Muscle layer of duodenum (tissue), 2 donors: ENCODE results near the gene PDE8B.

ENCODE experiments used
- H3K27ac ChIP-seq: one replicate; pipeline ENCODE4 v1.7.0; 2013; ENCODE audit warnings: mild to moderate bottlenecking, low read length
- H3K27me3 ChIP-seq: one replicate; pipeline ENCODE4 v1.7.0; 2013; ENCODE audit warnings: low read depth, mild to moderate bottlenecking, control low read depth, low read length
- H3K36me3 ChIP-seq, 2 donors: one replicate each; pipeline ENCODE4 v1.7.0; 2013; ENCODE audit warnings: low read length in 2 of 2, control low read depth in 1 of 2, mild to moderate bottlenecking in 1 of 2; ENCODE audit not compliant: insufficient read depth in 2 of 2, control insufficient read depth in 1 of 2
- H3K4me1 ChIP-seq, 2 donors: one replicate each; pipeline ENCODE4 v1.7.0; 2013; ENCODE audit warnings: low read length in 2 of 2, mild to moderate bottlenecking in 2 of 2, control low read depth in 1 of 2, moderate library complexity in 1 of 2; ENCODE audit not compliant: insufficient read depth in 2 of 2, control insufficient read depth in 1 of 2
- H3K4me3 ChIP-seq, 2 donors: one replicate each; pipeline ENCODE4 v1.7.0; 2013; ENCODE audit warnings: low read length in 2 of 2, low read depth in 1 of 2, mild to moderate bottlenecking in 1 of 2
- H3K9me3 ChIP-seq, 2 donors: one replicate each; pipeline ENCODE4 v1.7.0; 2013; ENCODE audit warnings: low read length in 2 of 2, control low read depth in 1 of 2, mild to moderate bottlenecking in 1 of 2; ENCODE audit not compliant: control insufficient read depth in 1 of 2
- donor health status: healthy.

PDE8B gene

GRCh38 chr5:77311214-77311571 is 100.7 kb downstream of the PDE8B start:
- H3K36me3 ChIP-seq: no peaks in the 10 kb centered on the region

GRCh38 chr5:77312413-77312812 is 101.9 kb downstream of the PDE8B start:
- peaks cover 0 to 9% of the 10 kb centered on the region in 2 donors for H3K4me1 ChIP-seq
- no peaks in the 10 kb centered on the region for H3K27me3 ChIP-seq
- no peaks in the 10 kb centered on the region for H3K9me3 ChIP-seq
- H3K27ac ChIP-seq: no peak overlapping the region
- H3K36me3 ChIP-seq: no peaks in the 10 kb centered on the region
- H3K4me3 ChIP-seq: no peak overlapping the region

More at GRCh38 chr5:77311214-77311571, 100.7 kb downstream of the PDE8B start:
- Histone ChIP-seq H3K4me1 (peaks cover 0 to 21% of the 10 kb centered on the region in 2 donors), H3K27ac (no peak overlapping the region), H3K9me3 (no peaks in the 10 kb centered on the region), H3K4me3 (no peak overlapping the region), H3K27me3 (no peaks in the 10 kb centered on the region)

GRCh38 chr5:77316871-77317661 is 106.6 kb downstream of the PDE8B start:
- Histone ChIP-seq H3K27me3 (no peaks in the 10 kb centered on the region), H3K4me3 (no peak overlapping the region), H3K27ac (no peak overlapping the region), H3K9me3 (no peaks in the 10 kb centered on the region), H3K36me3 (no peaks in the 10 kb centered on the region), H3K4me1 (no peaks in the 10 kb centered on the region)

GRCh38 chr5:77318060-77318459 is 107.6 kb downstream of the PDE8B start:
- Histone ChIP-seq H3K27me3 (no peaks in the 10 kb centered on the region), H3K9me3 (no peaks in the 10 kb centered on the region), H3K27ac (no peak overlapping the region), H3K4me3 (no peak overlapping the region), H3K36me3 (no peaks in the 10 kb centered on the region), H3K4me1 (no peaks in the 10 kb centered on the region)

GRCh38 chr5:77319117-77319804 is 108.8 kb downstream of the PDE8B start:
- Histone ChIP-seq H3K27me3 (no peaks in the 10 kb centered on the region), H3K27ac (no peak overlapping the region), H3K4me3 (no peak overlapping the region), H3K36me3 (no peaks in the 10 kb centered on the region), H3K9me3 (no peaks in the 10 kb centered on the region), H3K4me1 (no peaks in the 10 kb centered on the region)

GRCh38 chr5:77321793-77322394 is 111.4 kb downstream of the PDE8B start:
- Histone ChIP-seq H3K4me1 (peaks cover 0 to 11% of the 10 kb centered on the region in 2 donors), H3K4me3 (no peak overlapping the region), H3K27me3 (no peaks in the 10 kb centered on the region), H3K36me3 (no peaks in the 10 kb centered on the region), H3K27ac (no peak overlapping the region), H3K9me3 (no peaks in the 10 kb centered on the region)

GRCh38 chr5:77322406-77322805 is 111.9 kb downstream of the PDE8B start:
- H3K27ac ChIP-seq: no peak overlapping the region
- no peaks in the 10 kb centered on the region for H3K36me3 ChIP-seq
- H3K9me3 ChIP-seq: no peaks in the 10 kb centered on the region
- no peaks in the 10 kb centered on the region for H3K27me3 ChIP-seq
- H3K4me3 ChIP-seq: no peak overlapping the region
- peaks cover 0 to 11% of the 10 kb centered on the region in 2 donors for H3K4me1 ChIP-seq

GRCh38 chr5:77325921-77326541 is 115.6 kb downstream of the PDE8B start:
- no peaks in the 10 kb centered on the region for H3K9me3 ChIP-seq
- H3K27ac ChIP-seq: no peak overlapping the region
- no peak overlapping the region for H3K4me3 ChIP-seq
- peaks cover 0 to 11% of the 10 kb centered on the region in 2 donors for H3K4me1 ChIP-seq
- H3K36me3 ChIP-seq: no peaks in the 10 kb centered on the region
- no peaks in the 10 kb centered on the region for H3K27me3 ChIP-seq

GRCh38 chr5:77326986-77327734 is 116.7 kb downstream of the PDE8B start:
- H3K27me3 ChIP-seq: no peaks in the 10 kb centered on the region
- H3K4me3 ChIP-seq: no peak overlapping the region
- no peaks in the 10 kb centered on the region for H3K36me3 ChIP-seq
- no peak overlapping the region for H3K27ac ChIP-seq
- no peaks in the 10 kb centered on the region for H3K9me3 ChIP-seq
- H3K4me1 ChIP-seq: peaks cover 0 to 11% of the 10 kb centered on the region in 2 donors

GRCh38 chr5:77328930-77329647 is 118.6 kb downstream of the PDE8B start:
- Histone ChIP-seq H3K4me1 (peaks cover 0 to 16% of the 10 kb centered on the region in 2 donors), H3K4me3 (no peak overlapping the region), H3K27me3 (no peaks in the 10 kb centered on the region), H3K36me3 (no peaks in the 10 kb centered on the region), H3K9me3 (no peaks in the 10 kb centered on the region), H3K27ac (no peak overlapping the region)
